Measurements from ENCODE around the gene PATL2.

The PATL2 gene

GRCh38 chr15:44656913-44657312 is 54.2 kb downstream of the PATL2 start:
- Histone ChIP-seq H4K20me1 (ENCODE audit: insufficient read depth) (no peaks in the 10 kb centered on the region), H3K27me3 (ENCODE audit: insufficient read depth, low read depth) (no peaks in the 10 kb centered on the region), H3K79me2 (ENCODE audit: insufficient read depth, low read depth) (peaks cover 5% of the 10 kb centered on the region), H3K27ac (no peak overlapping the region), H3K4me2 (no peak overlapping the region), H3K4me1 (ENCODE audit: low read depth, poor library complexity, severe bottlenecking) (peaks cover 10% of the 10 kb centered on the region), H3K36me3 (ENCODE audit: insufficient read depth) (0 out of 2 replicates have a peak, but pooled peaks cover 4% of the 10 kb centered on the region), H3K9ac (no peak overlapping the region), H3K4me3 (IDR thresholded peaks at IDR 0.05; ENCODE audit: insufficient read depth, low read depth, low read length) (no peak overlapping the region), H2AFZ (ENCODE audit: low read depth) (no peak overlapping the region)
- no peak for TF ChIP-seq CTCF (conservative IDR thresholded peaks at IDR 0.05; ENCODE audit: low read depth, low read length)

- Histone ChIP-seq H3K4me2 (no peak overlapping the region), H3K27me3 (ENCODE audit: insufficient read depth, low read depth) (no peaks in the 10 kb centered on the region), H2AFZ (ENCODE audit: low read depth) (no peak overlapping the region), H3K27ac (no peak overlapping the region), H4K20me1 (ENCODE audit: insufficient read depth) (no peaks in the 10 kb centered on the region), H3K79me2 (ENCODE audit: insufficient read depth, low read depth) (no peaks in the 10 kb centered on the region; the same call in none of the 2 replicates), H3K4me3 (IDR thresholded peaks at IDR 0.05; ENCODE audit: insufficient read depth, low read depth, low read length) (no peak overlapping the region), H3K36me3 (ENCODE audit: insufficient read depth) (0 out of 2 replicates have a peak, but pooled peaks cover 4% of the 10 kb centered on the region), H3K4me1 (ENCODE audit: low read depth, poor library complexity, severe bottlenecking) (peaks cover 4% of the 10 kb centered on the region), H3K9ac (no peak overlapping the region)
- no peak for TF ChIP-seq CTCF (conservative IDR thresholded peaks at IDR 0.05; ENCODE audit: low read depth, low read length)
These were observed 54.8 kb downstream of the PATL2 start for GRCh38 chr15:44656298-44656697.

- H3K4me2 ChIP-seq = no peak overlapping the region
- no peak for TF ChIP-seq CTCF (conservative IDR thresholded peaks at IDR 0.05; ENCODE audit: low read depth, low read length)
- H3K27me3 ChIP-seq (ENCODE audit: insufficient read depth, low read depth) = no peaks in the 10 kb centered on the region
- no peaks in the 10 kb centered on the region for H3K79me2 ChIP-seq (ENCODE audit: insufficient read depth, low read depth)
- no peak overlapping the region for H3K27ac ChIP-seq
- no peak overlapping the region for H2AFZ ChIP-seq (ENCODE audit: low read depth)
- no peaks in the 10 kb centered on the region for H3K4me1 ChIP-seq (ENCODE audit: low read depth, poor library complexity, severe bottlenecking)
- H3K36me3 ChIP-seq (ENCODE audit: insufficient read depth) = 0 out of 2 replicates have a peak, but pooled peaks cover 4% of the 10 kb centered on the region
- no peak overlapping the region for H3K9ac ChIP-seq
- no peak overlapping the region for H3K4me3 ChIP-seq (IDR thresholded peaks at IDR 0.05; ENCODE audit: insufficient read depth, low read depth, low read length)
- no peaks in the 10 kb centered on the region for H4K20me1 ChIP-seq (ENCODE audit: insufficient read depth)
These were observed 56.3 kb downstream of the PATL2 start for GRCh38 chr15:44654858-44655257.

GRCh38 chr15:44647637-44648036 is 63.5 kb downstream of the PATL2 start:
- no peaks in the 10 kb centered on the region for H4K20me1 ChIP-seq (ENCODE audit: insufficient read depth)
- H3K4me1 ChIP-seq (ENCODE audit: low read depth, poor library complexity, severe bottlenecking) = no peaks in the 10 kb centered on the region
- no peak overlapping the region for H3K9ac ChIP-seq
- H3K27me3 ChIP-seq (ENCODE audit: insufficient read depth, low read depth) = no peaks in the 10 kb centered on the region
- no peak overlapping the region for H3K4me2 ChIP-seq
- no peaks in the 10 kb centered on the region for H3K79me2 ChIP-seq (ENCODE audit: insufficient read depth, low read depth)
- TF ChIP-seq CTCF (conservative IDR thresholded peaks at IDR 0.05; ENCODE audit: low read depth, low read length) = no peak
- no peak overlapping the region for H3K4me3 ChIP-seq (IDR thresholded peaks at IDR 0.05; ENCODE audit: insufficient read depth, low read depth, low read length)
- no peak overlapping the region for H2AFZ ChIP-seq (ENCODE audit: low read depth)
- H3K27ac ChIP-seq = no peak overlapping the region
- no peaks in the 10 kb centered on the region for H3K36me3 ChIP-seq (ENCODE audit: insufficient read depth)
